SK-N-SH (cell line): Measurements from ENCODE around the gene TTLL12. TPM values are rescaled to one million over a fixed set of nuclear protein-coding genes. Genes with fewer than 3 reads are reported as not detected.

Source experiments
- CTCF ChIA-PET: fragments of 300-600, 350-600 bp; formaldehyde crosslinking; extraction: SDS; loops from one replicate; lab custom pipeline; 2021; lab: Yijun Ruan, JAX
- POLR2A ChIA-PET: fragments of 350-600 bp; sonication (Branson Sonifier 250); formaldehyde crosslinking; extraction: SDS; loops from one replicate; lab custom pipeline; 2020; ENCODE audit warnings: antibody characterized with exemption, inconsistent platforms; lab: Yijun Ruan, JAX
- DNase-seq: peaks from one replicate; pipeline ENCODE4 v3.0.0; 2012
- H2AFZ ChIP-seq: fragments of 200-600 bp; sonication (generic); 2 replicates; pipeline ENCODE4 v1.8.1; 2016; ENCODE audit warnings: antibody characterized with exemption, mild to moderate bottlenecking, low read depth
- H3F3A ChIP-seq: fragments of 200-600 bp; sonication (generic); replicated peaks from 2 replicates; pipeline ENCODE3; 2016; ENCODE audit warnings: antibody characterized with exemption, mild to moderate bottlenecking; ENCODE audit not compliant: insufficient read depth
- H3K27ac ChIP-seq, 2 experiments: fragments of 200-500 bp in 1 of 2; fragments of 200-600 bp in 1 of 2; sonication (Bioruptor generic) in 1 of 2; sonication (generic), shearing (Covaris generic) in 1 of 2; 2 replicates each; pipeline versions ENCODE4 v1.5.1 to v1.6.1; 2014 to 2016; ENCODE audit warnings: low read depth in 2 of 2, inconsistent platforms in 1 of 2, low read length in 1 of 2, mild to moderate bottlenecking in 1 of 2, mixed read lengths in 1 of 2
- H3K27me3 ChIP-seq: fragments of 200-600 bp; sonication (generic), shearing (Covaris generic); 2 replicates; pipeline ENCODE4 v1.6.1; 2016; ENCODE audit warnings: mixed run types; ENCODE audit not compliant: insufficient read depth
- H3K36me3 ChIP-seq, 2 experiments: fragments of 200-500 bp in 1 of 2; fragments of 200-600 bp in 1 of 2; sonication (Bioruptor generic) in 1 of 2; sonication (generic) in 1 of 2; replicated peaks in 1 of 2; 2 replicates each; pipeline versions ENCODE3 to v1.5.1; 2014 to 2016; ENCODE audit warnings: low read length in 1 of 2, mild to moderate bottlenecking in 1 of 2; ENCODE audit not compliant: insufficient read depth in 2 of 2, control insufficient read depth in 1 of 2
- H3K4me1 ChIP-seq, 2 experiments: fragments of 200-500 bp in 1 of 2; fragments of 200-600 bp in 1 of 2; sonication (Bioruptor generic) in 1 of 2; sonication (generic), shearing (Covaris generic) in 1 of 2; 2 replicates each; pipeline versions ENCODE4 v1.5.1 to v1.6.1; 2014 to 2016; ENCODE audit warnings: low read depth in 1 of 2, low read length in 1 of 2, mixed run types in 1 of 2; ENCODE audit not compliant: insufficient read depth in 2 of 2, control insufficient read depth in 1 of 2
- H3K4me2 ChIP-seq: fragments of 200-600 bp; sonication (generic), shearing (Covaris generic); 2 replicates; pipeline ENCODE4 v1.6.1; 2017; ENCODE audit warnings: mixed run types
- H3K4me3 ChIP-seq, 2 experiments: fragments of 200-500 bp in 1 of 2; fragments of 200-600 bp in 1 of 2; sonication (Bioruptor generic) in 1 of 2; sonication (generic), shearing (Covaris generic) in 1 of 2; 2 replicates each; pipeline versions ENCODE4 v1.5.1 to v1.8.1; 2014 to 2016; ENCODE audit warnings: low read depth in 2 of 2, inconsistent platforms in 1 of 2, low read length in 1 of 2, mild to moderate bottlenecking in 1 of 2, mixed read lengths in 1 of 2, moderate library complexity in 1 of 2
- H3K79me2 ChIP-seq: fragments of 200-600 bp; sonication (generic); 2 replicates; pipeline ENCODE4 v1.8.1; 2017; ENCODE audit warnings: mild to moderate bottlenecking; ENCODE audit not compliant: insufficient read depth
- H3K9ac ChIP-seq: fragments of 200-600 bp; sonication (generic); 2 replicates; pipeline ENCODE4 v1.6.1; 2017; ENCODE audit warnings: mixed run types
- H3K9me2 ChIP-seq: fragments of 200-600 bp; sonication (generic); 2 replicates; pipeline ENCODE4 v1.6.1; 2017; ENCODE audit warnings: mixed run types
- H3K9me3 ChIP-seq: fragments of 200-600 bp; sonication (generic); 2 replicates; pipeline ENCODE4 v1.6.1; 2017; ENCODE audit warnings: mixed run types, mild to moderate bottlenecking, moderate library complexity
- H4K20me1 ChIP-seq: fragments of 200-600 bp; sonication (generic); 2 replicates; pipeline ENCODE4 v1.6.1; 2017; ENCODE audit warnings: mild to moderate bottlenecking, mixed run types; ENCODE audit not compliant: insufficient read depth
- CTCF ChIP-seq: fragments of 200-600 bp; sonication (generic); IDR thresholded peaks from 2 replicates; pipeline ENCODE4 v1.6.1; 2017; ENCODE audit warnings: antibody characterized with exemption, mild to moderate bottlenecking, moderate library complexity
- ELF1 ChIP-seq: IDR thresholded peaks from 2 replicates; pipeline ENCODE4 v1.4.0; 2012
- EZH2phosphoT487 ChIP-seq: fragments of 200-600 bp; sonication (generic); IDR thresholded peaks from 2 replicates; pipeline ENCODE4 v1.6.1; 2017; ENCODE audit warnings: low read depth, mixed run types, mild to moderate bottlenecking, antibody characterized with exemption, moderate library complexity, borderline replicate concordance
- FOSL2 ChIP-seq: IDR thresholded peaks from 2 replicates; pipeline ENCODE4 v1.4.0; 2012; ENCODE audit warnings: low read depth, mild to moderate bottlenecking, moderate library complexity, borderline replicate concordance
- GATA2 ChIP-seq: sonication (generic); formaldehyde crosslinking; IDR thresholded peaks from 2 replicates; pipeline ENCODE4 v1.5.0; 2020; ENCODE audit warnings: mild to moderate bottlenecking, missing genetic modification reagents
- MEF2A ChIP-seq: IDR thresholded peaks from 2 replicates; pipeline ENCODE4 v1.4.0; 2012; ENCODE audit warnings: low read depth, borderline replicate concordance
- MXI1 ChIP-seq: IDR thresholded peaks from 2 replicates; pipeline ENCODE4 v1.6.1; 2012; ENCODE audit warnings: mild to moderate bottlenecking, low read depth, low read length, improper control_type of control experiment
- NRF1 ChIP-seq: IDR thresholded peaks from 2 replicates; pipeline ENCODE4 v1.6.1; 2012; ENCODE audit warnings: low read depth, mild to moderate bottlenecking, low read length
- PBX3 ChIP-seq: IDR thresholded peaks from 2 replicates; pipeline ENCODE4; 2012
- RCOR1 ChIP-seq: fragments of 150-350 bp; IDR thresholded peaks from 2 replicates; pipeline ENCODE4 v1.6.1; 2017; ENCODE audit warnings: antibody characterized with exemption, low read length
- TAF1 ChIP-seq: IDR thresholded peaks from 2 replicates; pipeline ENCODE4 v1.6.1; 2012; ENCODE audit warnings: low read depth, mild to moderate bottlenecking, low read length, moderate library complexity, borderline replicate concordance
- USF2 ChIP-seq: fragments of 150-350 bp; IDR thresholded peaks from 2 replicates; pipeline ENCODE4 v1.6.1; 2017; ENCODE audit warnings: antibody characterized with exemption, low read length, low read depth, borderline replicate concordance
- YY1 ChIP-seq: IDR thresholded peaks from 2 replicates; pipeline ENCODE4 v1.4.0; 2012; ENCODE audit warnings: low read depth, mild to moderate bottlenecking
- WGBS: methylation state at CpG from one replicate; pipeline ENCODE4 v1.1.6; 2017; ENCODE audit warnings: low lambda C conversion rate; 5-methylcytosine and 5-hydroxymethylcytosine counted together
- polyA plus RNA-seq, 3 experiments: library from polyadenylated mRNA; depleted of rRNA; stranded (reverse); fragments of >200 nt; gene quantifications; 2 replicates each; pipeline ENCODE4 v1.2.3, GENCODE V29; 2012
- TF ChIP-seq, protein P1 (sequence below): fragments of 150-350 bp; IDR thresholded peaks from 2 replicates; pipeline ENCODE4 v1.6.1; 2016; ENCODE audit warnings: mild to moderate bottlenecking, low read depth, low read length

TTLL12 gene
- polyA plus RNA-seq, 1 of the 3 experiments (the other 2 are of a cell fraction): 11.5 TPM

- no peak for DNase-seq
- Histone ChIP-seq H3K27ac (no peak overlapping the region), H2AFZ (no peak overlapping the region)
- TF ChIP-seq, protein P1, sequence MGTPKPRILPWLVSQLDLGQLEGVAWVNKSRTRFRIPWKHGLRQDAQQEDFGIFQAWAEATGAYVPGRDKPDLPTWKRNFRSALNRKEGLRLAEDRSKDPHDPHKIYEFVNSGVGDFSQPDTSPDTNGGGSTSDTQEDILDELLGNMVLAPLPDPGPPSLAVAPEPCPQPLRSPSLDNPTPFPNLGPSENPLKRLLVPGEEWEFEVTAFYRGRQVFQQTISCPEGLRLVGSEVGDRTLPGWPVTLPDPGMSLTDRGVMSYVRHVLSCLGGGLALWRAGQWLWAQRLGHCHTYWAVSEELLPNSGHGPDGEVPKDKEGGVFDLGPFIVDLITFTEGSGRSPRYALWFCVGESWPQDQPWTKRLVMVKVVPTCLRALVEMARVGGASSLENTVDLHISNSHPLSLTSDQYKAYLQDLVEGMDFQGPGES: no peak
- TF ChIP-seq YY1: no peak
- no peak for TF ChIP-seq CTCF
- no peak for TF ChIP-seq FOSL2
- TF ChIP-seq TAF1: no peak
- TF ChIP-seq USF2: no peak
- no peak for TF ChIP-seq PBX3
- no peak for TF ChIP-seq GATA2 (CRISPR knock-in tag)
- no peak for TF ChIP-seq EZH2phosphoT487
- TF ChIP-seq MXI1: no peak
- no peak for TF ChIP-seq ELF1
- TF ChIP-seq NRF1: no peak
- no peak for TF ChIP-seq MEF2A
- TF ChIP-seq RCOR1: no peak
- TF ChIP-seq, all 33 proteins: peak for 0
- H3K4me1 ChIP-seq: no peaks in the 10 kb centered on the region
- no peaks in the 10 kb centered on the region for H3K27me3 ChIP-seq
- no peak overlapping the region for H3K4me3 ChIP-seq
- no peaks in the 10 kb centered on the region for H3K79me2 ChIP-seq
- no peaks in the 10 kb centered on the region for H3F3A ChIP-seq
- POLR2A ChIA-PET: no interaction called here
- H3K36me3 ChIP-seq: peaks cover 0 to 4% of the 10 kb centered on the region in 2 experiments
- CTCF ChIA-PET: interaction anchor here (0.9 kb wide), 1 partner anchor 23 kb away, joined by 3 read pairs; the partner anchor contains the start of gene BIK
- H3K9me2 ChIP-seq: no peaks in the 10 kb centered on the region
- no peak overlapping the region for H3K4me2 ChIP-seq
- WGBS: 88% methylated on average over 8 of the region's 9 CpGs
- H3K9ac ChIP-seq: no peak overlapping the region
- H3K9me3 ChIP-seq: no peaks in the 10 kb centered on the region
- no peaks in the 10 kb centered on the region for H4K20me1 ChIP-seq
Observed at GRCh38 chr22:43133401-43133800, 53.5 kb downstream of the TTLL12 start.
